Fibroblast of skin of right quadriceps (primary cell): ENCODE results near the gene PRKN.
"Not testable (repeated sequence)": the region's sequence is repeated elsewhere in the genome, so short reads cannot be mapped to it uniquely, and the experiment has no call there.

Experiments used
- DNase-seq: peaks from one replicate; pipeline ENCODE4 v3.0.0-alpha.2; 2013

The PRKN gene

DNA sequence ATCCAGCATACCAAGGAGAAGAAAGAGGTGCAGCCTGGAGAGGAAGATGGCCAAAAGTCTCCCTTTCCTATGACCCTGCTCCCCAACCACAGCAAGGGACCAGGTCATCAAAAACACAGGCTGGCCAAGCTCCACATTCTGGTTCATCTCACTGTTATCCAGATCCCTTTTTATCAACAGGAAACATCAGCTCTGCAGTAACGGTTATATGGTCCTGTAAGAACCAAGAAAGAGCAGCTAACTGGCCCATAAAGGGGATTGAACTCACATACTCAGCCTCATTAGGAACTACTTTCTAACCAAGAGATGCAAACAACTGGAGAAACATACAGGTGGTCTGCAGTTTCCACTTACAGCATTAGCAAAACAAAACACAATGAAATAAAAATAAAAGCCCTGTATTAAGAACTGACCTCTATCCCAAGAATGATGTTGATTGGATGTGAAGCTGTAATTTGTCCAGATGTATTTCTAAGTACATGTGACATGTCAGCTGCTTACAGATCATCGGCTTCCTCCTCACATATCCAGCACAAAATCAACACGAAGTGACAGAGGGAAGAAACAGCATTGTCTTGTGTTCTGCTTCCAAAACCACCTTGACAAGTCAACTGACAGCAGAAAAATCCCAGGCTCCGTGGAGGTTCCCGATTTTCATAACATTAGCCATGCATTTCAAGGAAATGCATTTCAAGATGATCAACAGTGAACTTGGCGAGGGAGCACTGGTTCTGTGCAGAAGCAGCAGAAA is 896.5 kb downstream of the PRKN start:
- no peak for DNase-seq

DNA sequence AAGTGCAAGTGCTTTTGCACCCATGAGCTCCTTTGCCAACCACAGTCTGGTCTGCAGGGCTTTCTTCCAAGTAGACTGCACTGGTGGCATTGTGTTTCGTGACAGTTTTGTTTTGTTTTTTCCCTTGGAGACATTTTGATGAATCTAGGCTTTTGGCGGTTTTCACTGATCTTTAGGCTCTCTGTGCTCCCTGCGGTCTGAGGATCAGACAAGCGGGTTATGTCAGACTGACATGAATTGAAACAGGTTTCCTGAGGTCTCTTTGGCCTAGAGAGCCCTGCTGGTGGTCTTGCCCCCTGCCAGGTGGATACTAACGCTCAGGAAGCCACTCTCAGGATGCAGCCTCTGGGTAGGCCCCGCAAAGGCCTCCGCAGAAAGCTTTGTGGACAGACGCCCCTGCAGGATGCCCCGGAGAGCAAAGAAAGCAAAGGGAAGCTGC is 898.3 kb downstream of the PRKN start:
- no peak for DNase-seq

DNA sequence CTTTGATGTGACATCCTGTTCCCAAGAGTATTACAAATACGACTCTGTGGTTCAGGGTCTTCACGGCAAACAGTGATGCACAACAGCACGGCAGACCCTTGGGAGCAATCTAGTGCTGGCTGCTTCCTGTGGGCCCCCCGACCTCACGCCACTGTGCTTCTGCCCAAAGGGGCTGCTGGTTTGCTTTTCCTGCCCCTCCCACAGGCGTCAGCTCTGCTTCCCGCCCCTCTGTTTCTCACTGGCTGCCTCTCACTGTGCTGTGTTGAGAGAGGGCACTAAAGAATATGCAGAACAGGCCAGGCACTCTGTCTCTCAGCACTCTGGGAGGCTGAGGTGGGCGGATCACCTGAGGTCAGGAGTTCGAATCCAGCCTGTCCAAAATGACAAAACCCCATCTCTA is 899.2 kb downstream of the PRKN start:
- no peak for DNase-seq

DNA sequence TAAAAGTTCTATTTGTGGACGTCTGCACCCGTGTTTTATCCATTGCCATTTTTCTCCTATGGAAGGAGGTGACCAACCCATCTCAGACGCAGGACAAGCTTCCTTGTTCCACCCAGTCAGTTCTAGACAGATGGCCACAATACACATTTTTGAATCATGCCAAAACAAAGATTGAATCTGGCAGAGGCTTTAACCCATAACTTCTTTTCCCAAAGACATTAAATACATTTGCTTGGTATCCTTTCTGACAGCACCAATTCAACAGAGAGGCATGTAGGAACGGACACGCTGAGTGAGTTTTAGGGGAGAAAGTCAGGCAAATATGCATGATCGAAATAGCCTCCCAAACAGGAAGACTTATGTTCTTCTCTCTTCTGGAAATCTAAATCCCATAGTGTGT is 901.1 kb downstream of the PRKN start:
- no peak for DNase-seq

DNA sequence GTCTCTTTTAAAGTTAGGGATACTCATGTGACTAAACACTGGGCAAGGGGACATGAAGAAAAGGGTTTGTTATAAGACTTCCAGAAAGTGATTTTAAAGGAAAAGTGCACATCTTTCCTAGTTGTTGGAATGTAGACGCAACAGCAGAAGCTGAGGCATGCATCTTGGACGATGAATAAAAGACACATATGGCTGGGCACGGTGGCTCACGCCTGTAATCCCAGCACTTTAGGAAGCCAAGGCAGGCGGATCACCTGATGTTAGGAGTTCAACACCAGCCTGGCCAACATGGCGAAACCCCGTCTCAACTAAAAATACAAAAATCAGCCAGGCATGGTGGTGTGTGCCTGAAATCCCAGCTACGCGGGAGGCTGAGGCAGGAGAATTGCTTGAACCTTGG is 905.4 kb downstream of the PRKN start:
- not testable (repeated sequence) for DNase-seq

DNA sequence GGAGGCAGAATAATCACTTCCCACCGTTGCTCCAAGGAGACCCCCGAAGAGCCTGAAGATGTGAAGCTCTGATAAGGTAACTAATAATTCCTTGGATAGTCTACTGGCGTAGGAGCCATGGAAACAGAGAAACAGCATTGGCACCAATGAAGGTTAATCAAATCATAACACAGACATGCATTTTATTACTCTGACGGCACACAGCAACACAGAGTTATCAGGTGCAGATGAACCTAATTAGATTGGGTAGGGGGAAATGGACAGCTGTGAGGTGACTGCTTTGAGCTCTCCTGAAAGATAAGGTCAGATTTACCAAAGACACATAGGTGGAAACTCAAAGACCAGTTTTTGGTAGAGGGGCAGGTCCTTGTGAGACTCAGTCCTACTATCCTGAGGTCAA is 909.7 kb downstream of the PRKN start:
- no peak for DNase-seq

DNA sequence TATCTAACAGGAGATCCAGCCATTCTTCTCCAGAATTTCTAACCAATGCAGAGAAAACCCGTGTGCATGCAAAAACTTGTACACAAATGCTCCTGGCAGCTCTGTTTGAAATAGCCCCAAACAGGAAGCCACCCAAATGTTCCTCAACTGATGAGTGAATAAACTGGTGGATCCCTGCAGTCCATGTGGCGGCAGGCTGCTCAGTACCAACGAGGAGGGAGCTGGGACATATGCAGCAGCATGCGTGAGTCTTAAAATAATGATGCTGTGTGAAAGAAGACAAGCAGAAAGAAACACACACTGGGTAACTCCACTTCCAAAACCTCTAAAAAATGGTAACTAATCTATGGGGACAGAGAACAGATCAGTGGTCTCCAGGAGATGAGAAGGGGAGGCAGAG is 911.6 kb downstream of the PRKN start:
- no peak for DNase-seq

DNA sequence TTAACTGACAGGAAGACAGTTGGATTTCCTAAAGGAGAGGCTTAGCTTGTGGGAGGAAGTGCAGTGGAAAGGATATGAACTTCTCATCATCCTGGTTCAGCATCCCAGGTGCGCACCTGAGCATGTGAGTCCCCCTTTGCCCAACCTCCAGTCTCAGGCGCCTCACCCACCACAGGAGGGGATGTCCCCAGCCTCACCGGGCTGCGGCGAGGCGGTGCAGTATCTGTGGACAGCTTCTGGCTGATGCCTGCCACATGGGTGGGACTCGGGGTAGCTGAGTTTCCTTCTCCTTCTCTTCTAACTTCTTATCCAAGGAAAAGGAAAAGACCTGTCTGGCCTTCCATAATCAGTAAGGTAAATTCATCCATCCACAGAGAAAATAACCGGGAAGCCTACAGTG is 914.4 kb downstream of the PRKN start:
- no peak for DNase-seq

DNA sequence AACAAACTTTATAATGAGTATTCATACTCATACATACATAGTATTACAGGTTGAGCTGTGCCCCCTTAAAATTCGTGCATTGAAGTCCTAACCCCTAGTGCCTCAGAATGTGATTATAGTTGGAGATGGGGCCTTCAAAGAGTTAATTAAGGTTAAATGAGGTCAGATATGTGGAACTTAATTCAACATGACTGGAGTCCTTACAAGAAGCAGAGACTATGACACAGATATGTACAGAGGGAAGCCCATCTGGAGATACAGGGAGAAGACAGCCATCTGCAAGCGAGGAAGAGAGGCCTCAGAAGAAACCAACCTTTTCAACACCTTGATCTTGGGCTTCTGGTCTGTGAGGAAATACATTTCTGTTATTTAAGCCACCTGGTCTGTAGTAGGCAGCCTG is 917.6 kb downstream of the PRKN start:
- DNase-seq, result no peak

DNA sequence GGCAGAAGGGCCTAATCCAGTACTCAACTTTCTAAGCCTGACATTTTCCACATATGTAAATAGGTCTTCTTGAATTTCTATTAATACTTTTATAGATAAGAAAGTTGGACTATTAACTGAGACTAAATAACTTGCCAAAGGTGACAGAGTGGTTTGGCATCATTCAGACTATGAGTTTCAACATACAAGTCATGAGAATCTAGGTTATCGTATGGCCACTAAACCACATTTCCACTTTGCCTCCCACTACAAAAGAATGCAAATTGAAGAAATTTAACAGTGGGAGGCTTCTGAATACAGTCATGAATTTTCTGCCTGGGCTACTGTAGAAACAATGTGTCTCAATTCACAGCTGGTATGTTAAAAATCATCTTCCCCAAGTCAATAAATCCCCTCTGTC is 922.7 kb downstream of the PRKN start:
- DNase-seq, result peak; percentile 13

DNA sequence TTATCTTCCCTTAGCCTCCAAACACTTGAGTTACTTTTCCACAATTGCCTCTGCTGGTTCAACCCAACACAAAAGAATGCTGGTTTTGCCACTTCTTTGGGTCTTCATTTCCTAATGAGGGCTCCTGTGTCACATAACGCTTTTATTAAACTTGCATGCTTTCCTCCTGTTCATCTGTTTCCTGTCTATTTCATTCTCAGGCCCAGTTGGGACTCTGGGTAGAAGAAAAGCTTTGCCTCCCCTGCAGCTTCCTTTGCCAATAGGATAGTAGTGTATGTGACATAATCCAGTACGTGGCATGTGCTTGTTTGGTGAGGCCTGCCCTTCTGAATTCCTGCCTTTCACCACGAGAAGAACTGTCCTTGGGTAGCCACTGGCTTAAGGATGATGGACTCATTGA is 924.4 kb downstream of the PRKN start:
- no peak for DNase-seq

DNA sequence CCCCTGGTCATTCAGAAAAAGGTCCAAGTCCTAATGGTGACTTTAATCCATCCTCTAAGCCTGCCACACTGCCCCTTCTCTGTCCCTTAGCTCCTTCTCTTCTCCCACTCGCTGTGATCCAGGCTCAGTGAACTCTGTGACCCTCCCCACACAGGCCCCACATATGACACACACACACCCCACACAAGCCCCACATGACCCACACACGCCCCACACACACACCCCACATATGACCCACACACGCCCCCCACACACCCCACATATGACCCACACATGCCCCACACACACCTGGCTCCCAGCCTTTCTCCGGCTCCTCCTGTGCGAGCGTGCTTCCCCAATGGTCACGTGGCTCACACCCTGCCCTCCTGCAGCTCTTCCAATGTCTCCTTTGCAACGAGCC is 925.3 kb downstream of the PRKN start:
- no peak for DNase-seq

DNA sequence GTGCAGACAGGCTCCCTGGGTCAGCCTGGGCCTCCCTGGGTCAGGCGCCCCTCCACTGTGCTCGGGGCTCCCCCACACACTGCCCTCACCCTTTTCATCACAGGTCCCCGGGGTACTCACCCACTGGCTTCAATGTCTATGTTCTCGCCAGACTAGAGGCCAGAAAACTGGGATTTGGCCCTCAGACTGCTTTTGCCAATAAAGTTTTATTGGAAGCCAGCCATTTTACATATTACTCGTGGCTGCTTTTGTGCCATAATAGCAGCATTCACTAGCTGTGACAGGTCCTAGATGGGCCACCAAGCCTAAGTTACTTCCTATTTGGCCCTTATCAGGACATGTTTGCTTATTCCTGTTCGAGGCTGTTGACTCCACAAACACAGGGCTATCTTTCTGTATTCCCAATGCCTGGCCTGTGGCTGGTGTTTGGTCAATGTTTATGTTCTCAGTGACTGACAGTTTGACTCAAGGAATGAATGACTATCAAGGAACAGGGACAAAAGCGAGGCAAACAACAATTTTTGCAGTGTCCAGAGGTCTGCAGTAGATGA is 928.6 kb downstream of the PRKN start:
- no peak for DNase-seq

DNA sequence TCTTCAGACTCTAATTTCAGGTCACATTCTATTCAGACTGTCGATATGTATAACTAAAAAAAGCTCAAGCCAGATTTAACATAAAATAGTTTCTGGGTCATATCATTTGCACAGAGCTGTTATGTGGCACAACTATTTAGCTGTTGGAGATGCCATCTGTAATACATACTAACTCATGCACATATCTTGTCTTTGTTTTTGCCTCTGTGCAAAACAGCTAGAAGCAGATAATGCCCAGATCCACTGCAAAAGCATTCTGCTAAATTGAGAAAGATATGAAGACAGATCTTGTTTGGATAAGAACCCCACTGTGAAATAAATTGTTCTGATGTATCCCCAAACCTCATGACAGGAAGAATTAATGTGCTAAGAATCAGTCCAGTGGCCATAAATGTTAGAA is 930.9 kb downstream of the PRKN start:
- DNase-seq, result no peak

DNA sequence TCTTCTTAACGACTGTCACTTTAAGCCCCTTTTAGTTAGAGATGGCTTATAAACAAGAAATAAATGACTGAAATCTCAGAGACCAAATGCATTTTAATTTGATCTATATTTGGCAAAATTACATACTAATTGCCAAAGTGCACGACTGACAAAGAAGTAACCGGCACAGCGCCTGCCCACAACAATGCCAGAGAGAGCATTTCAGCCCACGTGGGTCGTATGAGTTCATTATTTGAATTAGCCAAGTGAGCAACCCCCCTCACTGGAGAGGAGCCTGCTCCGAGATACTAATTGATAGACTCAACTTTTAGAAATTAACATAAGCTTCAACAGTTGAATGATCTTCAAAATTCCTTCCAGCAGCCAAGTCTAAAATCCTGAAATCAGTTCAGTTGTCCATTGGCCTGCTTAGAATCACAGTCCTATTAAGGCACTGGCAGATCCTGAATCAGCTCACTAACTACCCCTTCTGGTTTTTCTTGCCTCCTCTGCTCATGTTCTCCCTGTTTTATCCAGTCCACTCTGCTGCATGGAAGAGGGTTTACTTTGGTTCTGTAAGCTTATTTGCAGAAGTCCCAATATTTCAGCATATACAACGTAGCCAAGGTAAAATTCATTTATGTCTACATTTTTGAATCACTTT is 934.6 kb downstream of the PRKN start:
- no peak for DNase-seq

DNA sequence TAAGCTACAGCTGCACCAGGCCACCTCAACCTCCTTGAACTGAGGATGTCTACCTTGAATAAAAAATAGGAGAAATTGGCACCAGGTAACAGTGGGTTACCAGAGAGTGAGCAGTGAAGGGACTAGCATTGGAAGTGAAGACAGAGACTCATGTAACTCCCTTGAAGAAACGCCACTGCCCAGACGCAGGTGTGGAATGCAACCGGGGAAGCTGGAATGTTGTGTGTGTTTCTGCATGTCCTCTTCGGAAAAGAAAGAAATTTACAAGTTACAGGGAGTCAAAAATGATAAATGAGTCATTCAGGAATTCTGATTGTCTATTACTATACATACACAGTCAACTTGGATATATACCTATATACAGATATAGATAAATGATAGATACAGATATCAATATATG is 939.0 kb downstream of the PRKN start:
- no peak for DNase-seq

DNA sequence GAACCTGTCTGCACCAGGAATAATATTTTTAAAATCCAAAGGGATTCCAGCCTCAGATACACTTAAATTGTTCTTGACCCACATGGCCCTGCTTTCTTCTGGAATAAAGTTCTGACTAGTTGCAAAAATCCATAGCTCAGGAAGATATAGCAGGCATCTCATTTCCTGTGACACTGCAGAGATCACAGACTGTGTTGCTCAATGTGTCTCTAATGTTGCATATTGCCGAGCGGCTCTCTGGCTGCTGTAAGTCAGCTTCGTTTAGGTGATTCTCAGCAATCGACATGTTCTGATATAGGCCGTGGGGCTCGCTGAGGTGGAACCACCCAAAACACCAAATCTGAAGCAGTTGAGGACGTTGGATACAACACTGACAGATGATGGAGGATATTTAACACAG is 955.4 kb downstream of the PRKN start:
- DNase-seq, result peak; percentile 49

DNA sequence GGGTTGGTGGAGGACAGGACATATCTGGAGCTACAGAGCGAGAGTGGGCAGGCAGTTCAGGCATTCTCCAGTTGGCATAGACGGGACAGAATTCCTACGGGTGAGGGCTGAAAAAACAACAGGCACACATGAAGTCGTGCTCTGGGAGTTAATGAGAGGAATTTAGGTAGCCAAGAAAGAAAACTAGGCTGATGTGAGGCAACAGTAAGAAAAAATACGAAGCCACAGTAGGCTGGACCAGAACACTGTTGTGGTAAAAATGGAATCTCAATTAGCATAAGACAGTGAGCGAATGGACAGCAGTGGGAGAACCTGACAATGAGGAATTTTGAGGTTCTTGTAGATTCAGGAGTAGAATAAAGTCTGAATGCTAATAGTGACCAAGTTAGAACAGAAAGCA is 965.6 kb downstream of the PRKN start:
- DNase-seq, result no peak

DNA sequence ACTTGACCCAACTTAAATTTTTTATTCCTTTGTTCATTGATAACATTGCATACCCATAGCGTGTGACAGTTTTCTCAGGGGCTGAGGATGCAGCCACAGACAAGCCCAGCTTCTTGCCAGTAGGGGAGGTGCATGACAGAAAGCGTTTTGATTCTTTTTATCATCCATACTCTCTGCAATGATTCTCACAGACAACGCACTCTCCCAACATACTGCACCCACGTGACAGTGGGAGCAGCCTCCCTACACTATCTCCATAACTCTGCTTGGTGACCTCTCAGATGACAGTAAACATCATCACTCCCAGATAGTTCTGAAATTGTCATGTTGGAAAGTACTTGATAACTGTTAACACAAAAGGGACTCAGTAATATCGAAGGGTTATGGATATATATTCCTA is 972.5 kb downstream of the PRKN start:
- no peak for DNase-seq

DNA sequence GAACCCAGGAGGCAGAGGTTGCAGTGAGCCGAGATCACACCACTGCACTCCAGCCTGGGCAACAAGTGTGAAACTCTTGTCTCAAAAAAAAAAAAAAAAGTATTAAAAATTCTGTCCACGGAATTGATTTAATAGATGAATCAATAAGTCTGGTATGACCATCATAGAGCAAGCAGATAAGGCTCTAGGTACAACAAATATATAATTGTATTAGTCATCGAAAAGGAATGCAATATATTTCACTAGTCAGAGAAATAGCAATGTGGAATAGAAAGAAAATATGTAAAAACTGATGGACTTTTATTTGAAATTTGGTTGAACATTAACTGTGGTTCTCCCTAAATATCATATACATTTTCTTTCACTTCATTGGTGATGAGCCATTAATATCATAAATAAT is 976.9 kb downstream of the PRKN start:
- peak; percentile 10 for DNase-seq

DNA sequence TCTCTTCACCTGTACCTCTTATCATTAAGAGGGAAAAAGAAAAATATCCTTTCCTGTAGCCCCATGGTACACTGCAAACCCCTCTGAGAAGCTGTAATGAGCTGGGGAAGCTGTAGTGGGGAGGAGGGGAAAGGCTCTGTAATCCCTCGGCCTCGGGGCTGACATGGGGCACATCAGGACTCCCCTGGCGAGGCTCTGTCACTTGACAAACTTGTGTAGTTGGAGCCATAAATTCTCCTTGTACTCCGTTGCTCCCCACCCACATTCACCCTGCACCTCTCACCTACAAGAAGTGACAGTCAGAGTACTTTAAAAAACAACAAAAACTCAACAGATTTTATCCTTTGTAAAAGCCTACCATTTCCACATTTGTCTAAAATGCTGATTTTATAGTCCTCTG is 978.0 kb downstream of the PRKN start:
- no peak for DNase-seq

DNA sequence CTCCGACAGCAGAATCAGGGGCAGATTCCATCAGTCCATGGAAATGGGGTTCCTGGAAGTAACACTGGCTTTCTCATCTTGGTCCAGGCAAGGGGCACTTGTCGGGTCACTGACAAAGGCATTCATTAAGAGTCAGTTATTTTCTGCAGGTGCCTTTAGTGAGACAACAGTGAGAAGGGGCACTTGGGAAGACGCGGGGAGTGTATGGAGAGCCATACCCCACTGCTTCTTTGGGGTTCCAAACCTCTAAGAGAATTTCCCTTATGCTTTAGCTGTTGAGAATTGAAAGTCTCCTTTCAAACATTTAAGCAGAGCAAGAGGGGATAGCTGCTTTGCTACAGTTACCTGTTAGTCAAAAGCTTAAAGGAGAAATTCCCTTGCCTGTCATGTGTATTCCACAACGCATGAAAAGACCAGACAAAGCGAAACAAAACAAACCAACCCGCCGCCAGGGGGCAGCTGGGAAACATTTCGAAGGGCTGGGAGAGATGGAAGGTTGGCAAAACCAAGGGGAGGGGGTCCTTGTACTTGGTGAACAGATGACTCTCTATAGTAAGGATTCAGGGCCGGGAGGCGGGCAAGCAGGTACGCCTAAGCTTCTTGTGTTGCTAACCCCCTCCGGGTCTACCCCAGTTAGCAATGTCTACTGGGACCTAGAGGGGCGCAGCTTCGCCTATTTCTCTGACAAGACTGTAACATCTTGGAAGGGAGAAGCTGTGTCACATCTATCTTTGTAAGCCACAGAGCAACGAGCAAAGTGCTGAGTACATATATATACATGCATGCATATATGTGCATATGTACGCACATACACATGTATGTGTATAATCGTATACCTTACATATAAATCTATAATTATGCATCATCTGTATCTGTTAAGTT is 978.8 kb downstream of the PRKN start:
- DNase-seq, result peak; percentile 34

DNA sequence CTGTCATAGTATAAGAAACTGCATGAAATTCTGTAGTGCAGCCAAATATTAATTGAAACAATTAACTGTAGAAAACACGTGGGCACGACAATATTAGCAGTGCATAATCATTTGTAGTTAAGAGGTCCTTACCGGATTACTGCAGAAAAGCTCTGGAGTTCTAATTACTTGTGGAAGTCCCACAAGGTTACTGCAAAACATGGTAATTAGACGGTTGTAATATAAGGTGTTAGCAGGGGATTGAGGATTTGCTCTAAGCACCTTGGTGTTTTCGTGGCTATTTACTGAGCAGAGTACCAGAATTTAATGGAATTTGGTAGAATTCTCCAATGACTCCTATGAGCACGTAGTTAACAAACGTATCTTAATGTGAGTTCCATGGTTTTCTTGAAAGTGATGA is 980.1 kb downstream of the PRKN start:
- no peak for DNase-seq
